Effector memory CD8-positive, alpha-beta T cell (primary cell): ENCODE results near the gene LDLRAD4.

ENCODE experiments used
- ATAC-seq: fragments of 150-1000 bp; cut with Tn5 transposase; replicated peaks from 2 replicates; pipeline ENCODE4 v1.10.0; 2021; ENCODE audit warnings: mild to moderate bottlenecking, moderate library complexity
- DNase-seq, 3 experiments: peaks; one replicate each; pipeline ENCODE4 v3.0.0; 2021
- H3K27ac Mint-ChIP-seq, 2 donors: one replicate each; pipeline ENCODE4 v1.8.0; 2022; ENCODE audit warnings: mild to moderate bottlenecking in 2 of 2, mixed read lengths in 2 of 2, moderate library complexity in 2 of 2
- H3K27me3 Mint-ChIP-seq, 2 donors: one replicate each; pipeline ENCODE4 v1.8.0; 2022; ENCODE audit warnings: mixed read lengths in 2 of 2
- H3K36me3 Mint-ChIP-seq: one replicate; pipeline ENCODE4 v1.8.0; 2022; ENCODE audit warnings: mild to moderate bottlenecking, moderate library complexity, mixed read lengths; ENCODE audit not compliant: insufficient read depth
- H3K4me1 Mint-ChIP-seq, 2 donors: one replicate each; pipeline ENCODE4 v1.8.0; 2022; ENCODE audit warnings: low read depth in 2 of 2, mixed read lengths in 2 of 2
- H3K4me3 Mint-ChIP-seq, 2 donors: one replicate each; pipeline ENCODE4 v1.8.0; 2022; ENCODE audit warnings: mild to moderate bottlenecking in 2 of 2, mixed read lengths in 2 of 2, moderate library complexity in 2 of 2
- H3K9me3 Mint-ChIP-seq, 2 donors: one replicate each; pipeline ENCODE4 v1.8.0; 2022; ENCODE audit warnings: mixed read lengths in 2 of 2

Gene LDLRAD4

GRCh38 chr18:13313006-13313686 lies 94.6 kb downstream of the LDLRAD4 start:
- Mint-ChIP-seq H3K4me1 (peaks cover 8 to 9% of the 10 kb centered on the region in 2 donors), H3K36me3 (no peaks in the 10 kb centered on the region)

GRCh38 chr18:13315000-13315399 lies 96.4 kb downstream of the LDLRAD4 start:
- H3K36me3 Mint-ChIP-seq: no peaks in the 10 kb centered on the region
- H3K9me3 Mint-ChIP-seq: peaks cover 3 to 5% of the 10 kb centered on the region in 2 donors
- no peak overlapping the region for H3K27ac Mint-ChIP-seq
- no peak for DNase-seq
- no peaks in the 10 kb centered on the region for H3K4me1 Mint-ChIP-seq
- ATAC-seq: no peak
- peaks cover 13 to 36% of the 10 kb centered on the region in 2 donors for H3K27me3 Mint-ChIP-seq
- no peak overlapping the region for H3K4me3 Mint-ChIP-seq

More at GRCh38 chr18:13313006-13313686, 94.6 kb downstream of the LDLRAD4 start:
- Mint-ChIP-seq H3K4me3 (no peak overlapping the region), H3K27ac (no peak overlapping the region), H3K9me3 (peaks cover 3 to 5% of the 10 kb centered on the region in 2 donors), H3K27me3 (peaks cover 13 to 28% of the 10 kb centered on the region in 2 donors)
- no peak for ATAC-seq
- DNase-seq: no peak

- Mint-ChIP-seq H3K4me3 (no peak overlapping the region), H3K27ac (no peak overlapping the region), H3K9me3 (peaks cover 3 to 5% of the 10 kb centered on the region in 2 donors), H3K4me1 (no peaks in the 10 kb centered on the region), H3K27me3 (peaks cover 13 to 36% of the 10 kb centered on the region in 2 donors), H3K36me3 (no peaks in the 10 kb centered on the region)
- no peak for DNase-seq
- no peak for ATAC-seq
Measured at GRCh38 chr18:13316063-13316462, 97.5 kb downstream of the LDLRAD4 start.

- DNase-seq (no peak), ATAC-seq (no peak)
- H3K27ac Mint-ChIP-seq: no peak overlapping the region
- no peaks in the 10 kb centered on the region for H3K36me3 Mint-ChIP-seq
- no peak overlapping the region for H3K4me3 Mint-ChIP-seq
- no peaks in the 10 kb centered on the region for H3K4me1 Mint-ChIP-seq
- H3K27me3 Mint-ChIP-seq: peaks cover 12 to 35% of the 10 kb centered on the region in 2 donors
- H3K9me3 Mint-ChIP-seq: peaks cover 3 to 5% of the 10 kb centered on the region in 2 donors
Measured at GRCh38 chr18:13317801-13318200, 99.2 kb downstream of the LDLRAD4 start.

GRCh38 chr18:13318731-13319501 lies 100.4 kb downstream of the LDLRAD4 start:
- no peak overlapping the region for H3K4me3 Mint-ChIP-seq
- no peaks in the 10 kb centered on the region for H3K36me3 Mint-ChIP-seq
- H3K9me3 Mint-ChIP-seq: peaks cover 3 to 5% of the 10 kb centered on the region in 2 donors
- no peaks in the 10 kb centered on the region for H3K4me1 Mint-ChIP-seq
- DNase-seq (no peak), ATAC-seq (no peak)
- H3K27me3 Mint-ChIP-seq: peaks cover 1 to 24% of the 10 kb centered on the region in 2 donors
- H3K27ac Mint-ChIP-seq: no peak overlapping the region

GRCh38 chr18:13319629-13320028 lies 101.1 kb downstream of the LDLRAD4 start:
- no peak overlapping the region for H3K4me3 Mint-ChIP-seq
- H3K9me3 Mint-ChIP-seq: peaks cover 1 to 3% of the 10 kb centered on the region in 2 donors
- H3K27me3 Mint-ChIP-seq: peaks cover 0 to 17% of the 10 kb centered on the region in 2 donors
- ATAC-seq: no peak
- H3K4me1 Mint-ChIP-seq: no peaks in the 10 kb centered on the region
- no peak for DNase-seq
- no peaks in the 10 kb centered on the region for H3K36me3 Mint-ChIP-seq
- H3K27ac Mint-ChIP-seq: no peak overlapping the region

GRCh38 chr18:13320096-13320495 lies 101.5 kb downstream of the LDLRAD4 start:
- H3K4me1 Mint-ChIP-seq: no peaks in the 10 kb centered on the region
- H3K4me3 Mint-ChIP-seq: no peak overlapping the region
- DNase-seq (no peak), ATAC-seq (no peak)
- H3K36me3 Mint-ChIP-seq: no peaks in the 10 kb centered on the region
- H3K27ac Mint-ChIP-seq: no peak overlapping the region
- peaks cover 0 to 3% of the 10 kb centered on the region in 2 donors for H3K9me3 Mint-ChIP-seq
- H3K27me3 Mint-ChIP-seq: peaks cover 0 to 12% of the 10 kb centered on the region in 2 donors

GRCh38 chr18:13320891-13321425 lies 102.4 kb downstream of the LDLRAD4 start:
- no peak for DNase-seq
- no peaks in the 10 kb centered on the region for H3K4me1 Mint-ChIP-seq
- no peaks in the 10 kb centered on the region for H3K36me3 Mint-ChIP-seq
- ATAC-seq: no peak
- H3K27me3 Mint-ChIP-seq: peaks cover 0 to 11% of the 10 kb centered on the region in 2 donors
- no peaks in the 10 kb centered on the region for H3K9me3 Mint-ChIP-seq
- H3K4me3 Mint-ChIP-seq: no peak overlapping the region
- no peak overlapping the region for H3K27ac Mint-ChIP-seq

- ATAC-seq: no peak
- H3K27me3 Mint-ChIP-seq: peaks cover 0 to 13% of the 10 kb centered on the region in 2 donors
- no peaks in the 10 kb centered on the region for H3K9me3 Mint-ChIP-seq
- no peaks in the 10 kb centered on the region for H3K36me3 Mint-ChIP-seq
- no peak overlapping the region for H3K4me3 Mint-ChIP-seq
- H3K4me1 Mint-ChIP-seq: no peaks in the 10 kb centered on the region
- no peak for DNase-seq
- H3K27ac Mint-ChIP-seq: no peak overlapping the region
Measured at GRCh38 chr18:13321923-13322322, 103.4 kb downstream of the LDLRAD4 start.

- no peaks in the 10 kb centered on the region for H3K36me3 Mint-ChIP-seq
- H3K4me3 Mint-ChIP-seq: no peak overlapping the region
- no peaks in the 10 kb centered on the region for H3K9me3 Mint-ChIP-seq
- no peak overlapping the region for H3K27ac Mint-ChIP-seq
- H3K27me3 Mint-ChIP-seq: peaks cover 0 to 17% of the 10 kb centered on the region in 2 donors
- ATAC-seq (no peak), DNase-seq (no peak)
- no peaks in the 10 kb centered on the region for H3K4me1 Mint-ChIP-seq
Measured at GRCh38 chr18:13323186-13323585, 104.6 kb downstream of the LDLRAD4 start.

GRCh38 chr18:13324880-13325279 lies 106.3 kb downstream of the LDLRAD4 start:
- Mint-ChIP-seq H3K4me1 (no peaks in the 10 kb centered on the region), H3K27me3 (peaks cover 0 to 9% of the 10 kb centered on the region in 2 donors), H3K27ac (no peak overlapping the region), H3K36me3 (no peaks in the 10 kb centered on the region), H3K9me3 (no peaks in the 10 kb centered on the region), H3K4me3 (no peak overlapping the region)
- DNase-seq (no peak), ATAC-seq (no peak)

- no peak overlapping the region for H3K27ac Mint-ChIP-seq
- H3K9me3 Mint-ChIP-seq: no peaks in the 10 kb centered on the region
- no peaks in the 10 kb centered on the region for H3K4me1 Mint-ChIP-seq
- H3K36me3 Mint-ChIP-seq: no peaks in the 10 kb centered on the region
- no peak overlapping the region for H3K4me3 Mint-ChIP-seq
- DNase-seq (no peak), ATAC-seq (no peak)
- H3K27me3 Mint-ChIP-seq: peaks cover 0 to 17% of the 10 kb centered on the region in 2 donors
Measured at GRCh38 chr18:13328213-13328612, 109.7 kb downstream of the LDLRAD4 start.

GRCh38 chr18:13330996-13331395 lies 112.4 kb downstream of the LDLRAD4 start:
- Mint-ChIP-seq H3K4me3 (no peak overlapping the region), H3K36me3 (no peaks in the 10 kb centered on the region), H3K27me3 (peaks cover 10 to 31% of the 10 kb centered on the region in 2 donors), H3K27ac (no peak overlapping the region), H3K4me1 (no peaks in the 10 kb centered on the region), H3K9me3 (no peaks in the 10 kb centered on the region)
- no peak for DNase-seq
- no peak for ATAC-seq

- no peaks in the 10 kb centered on the region for H3K9me3 Mint-ChIP-seq
- H3K36me3 Mint-ChIP-seq: no peaks in the 10 kb centered on the region
- no peak for DNase-seq
- ATAC-seq: no peak
- no peaks in the 10 kb centered on the region for H3K4me1 Mint-ChIP-seq
- H3K27ac Mint-ChIP-seq: no peak overlapping the region
- no peak overlapping the region for H3K4me3 Mint-ChIP-seq
- H3K27me3 Mint-ChIP-seq: peaks cover 17 to 31% of the 10 kb centered on the region in 2 donors
Measured at GRCh38 chr18:13331846-13332245, 113.3 kb downstream of the LDLRAD4 start.
